MM.1S (cell line): ENCODE measurements around the gene GNAI3.

Experiments
- DNase-seq: peaks from one replicate; pipeline ENCODE4 v3.0.0-alpha.2; 2015
- H2AFZ ChIP-seq: fragments of 300-600 bp; sonication (generic); 2 replicates; pipeline ENCODE4 v1.6.0; 2016; ENCODE audit warnings: antibody characterized with exemption, low read length
- H3F3A ChIP-seq: fragments of 300-600 bp; sonication (generic); 2 replicates; pipeline ENCODE4 v1.6.1; 2016; ENCODE audit warnings: mild to moderate bottlenecking, antibody characterized with exemption, low read length, moderate library complexity, mixed read lengths; ENCODE audit not compliant: insufficient read depth
- H3K27ac ChIP-seq: fragments of 300-600 bp; sonication (generic); 2 replicates; pipeline ENCODE4 v1.5.1; 2016; ENCODE audit warnings: mild to moderate bottlenecking, low read length
- H3K27me3 ChIP-seq: fragments of 300-600 bp; sonication (generic); replicated peaks from 2 replicates; pipeline ENCODE4 v1.6.0; 2016; ENCODE audit warnings: low read length; ENCODE audit not compliant: insufficient read depth
- H3K36me3 ChIP-seq: fragments of 300-600 bp; sonication (generic); replicated peaks from 2 replicates; pipeline ENCODE4 v1.6.1; 2016; ENCODE audit warnings: mild to moderate bottlenecking, low read length, mixed read lengths; ENCODE audit not compliant: insufficient read depth
- H3K4me1 ChIP-seq: fragments of 300-600 bp; sonication (generic); 2 replicates; pipeline ENCODE4 v1.6.1; 2016; ENCODE audit warnings: low read length, mixed read lengths
- H3K4me2 ChIP-seq: fragments of 300-600 bp; sonication (generic); 2 replicates; pipeline ENCODE4 v1.6.0; 2016; ENCODE audit warnings: low read depth, low read length
- H3K4me3 ChIP-seq: fragments of 300-600 bp; sonication (generic); 2 replicates; pipeline ENCODE4 v1.5.1; 2016; ENCODE audit warnings: low read length, mixed read lengths
- H3K79me2 ChIP-seq: fragments of 300-600 bp; sonication (generic); 2 replicates; pipeline ENCODE4 v1.6.1; 2016; ENCODE audit warnings: mixed run types, low read length, mixed read lengths
- H3K9ac ChIP-seq: fragments of 300-600 bp; sonication (generic); 2 replicates; pipeline ENCODE4 v1.6.1; 2016; ENCODE audit warnings: low read length, mixed read lengths
- H3K9me2 ChIP-seq: fragments of 300-600 bp; sonication (generic); replicated peaks from 2 replicates; pipeline ENCODE4 v1.6.1; 2016; ENCODE audit warnings: mild to moderate bottlenecking, low read length, mixed read lengths; ENCODE audit not compliant: insufficient read depth
- H3K9me3 ChIP-seq: fragments of 300-600 bp; sonication (generic); replicated peaks from 2 replicates; pipeline ENCODE4 v1.6.1; 2016; ENCODE audit warnings: mild to moderate bottlenecking, low read length, mixed read lengths; ENCODE audit not compliant: insufficient read depth
- H4K20me1 ChIP-seq: fragments of 300-600 bp; sonication (generic); 2 replicates; pipeline ENCODE4 v1.6.1; 2016; ENCODE audit warnings: mild to moderate bottlenecking, low read length, moderate library complexity, mixed read lengths; ENCODE audit not compliant: insufficient read depth
- CTCF ChIP-seq: fragments of 300-600 bp; sonication (generic); IDR thresholded peaks from 2 replicates; pipeline ENCODE4 v1.5.1; 2016; ENCODE audit warnings: antibody characterized with exemption, low read length, mixed read lengths
- EZH2 ChIP-seq: fragments of 300-600 bp; sonication (generic); optimal IDR thresholded peaks from 2 replicates; pipeline ENCODE3; 2017; ENCODE audit warnings: low read depth, mild to moderate bottlenecking, antibody characterized with exemption, low read length, mixed read lengths
- EZH2phosphoT487 ChIP-seq: fragments of 300-600 bp; sonication (generic); IDR thresholded peaks from 2 replicates; pipeline ENCODE4 v1.6.1; 2018; ENCODE audit warnings: antibody characterized with exemption, low read length

Gene GNAI3

GRCh38 chr1:109631513-109632505 lies 83.4 kb downstream of the GNAI3 start:
- Histone ChIP-seq H2AFZ (no peak overlapping the region), H3K36me3 (no peaks in the 10 kb centered on the region), H3K27ac (no peak overlapping the region), H3K4me2 (no peak overlapping the region), H3K4me1 (peaks cover 20% of the 10 kb centered on the region), H3K9ac (no peak overlapping the region), H3K9me2 (no peaks in the 10 kb centered on the region), H3F3A (no peaks in the 10 kb centered on the region), H3K9me3 (no peaks in the 10 kb centered on the region), H3K4me3 (no peak overlapping the region), H3K27me3 (no peaks in the 10 kb centered on the region), H4K20me1 (no peaks in the 10 kb centered on the region), H3K79me2 (no peaks in the 10 kb centered on the region)
- no peak for DNase-seq
- TF ChIP-seq CTCF (no peak), EZH2phosphoT487 (no peak), EZH2 (no peak)

GRCh38 chr1:109632671-109633346 lies 84.4 kb downstream of the GNAI3 start:
- H3K9ac ChIP-seq = no peak overlapping the region
- no peak for TF ChIP-seq CTCF
- no peak for TF ChIP-seq EZH2phosphoT487
- TF ChIP-seq EZH2 = no peak
- H3K4me1 ChIP-seq = peaks cover 20% of the 10 kb centered on the region
- no peaks in the 10 kb centered on the region for H3K9me3 ChIP-seq
- no peak overlapping the region for H3K4me3 ChIP-seq
- no peak overlapping the region for H2AFZ ChIP-seq
- no peaks in the 10 kb centered on the region for H3K36me3 ChIP-seq
- no peak overlapping the region for H3K27ac ChIP-seq
- no peaks in the 10 kb centered on the region for H3K9me2 ChIP-seq
- no peak for DNase-seq
- H3K79me2 ChIP-seq = no peaks in the 10 kb centered on the region
- H3K27me3 ChIP-seq = no peaks in the 10 kb centered on the region
- H3F3A ChIP-seq = no peaks in the 10 kb centered on the region
- no peak overlapping the region for H3K4me2 ChIP-seq
- no peaks in the 10 kb centered on the region for H4K20me1 ChIP-seq

GRCh38 chr1:109634292-109634691 lies 85.9 kb downstream of the GNAI3 start:
- Histone ChIP-seq H3K27ac (peak overlapping the region; percentile 74; the same call in 1 of the 2 replicates), H3K9me2 (no peaks in the 10 kb centered on the region), H4K20me1 (no peaks in the 10 kb centered on the region), H3K79me2 (no peaks in the 10 kb centered on the region), H3K36me3 (no peaks in the 10 kb centered on the region), H2AFZ (no peak overlapping the region), H3K27me3 (no peaks in the 10 kb centered on the region), H3F3A (no peaks in the 10 kb centered on the region), H3K9me3 (no peaks in the 10 kb centered on the region), H3K4me3 (no peak overlapping the region), H3K9ac (no peak overlapping the region), H3K4me1 (peaks cover 20% of the 10 kb centered on the region), H3K4me2 (peak overlapping the region; percentile 85; the same call in 1 of the 2 replicates)
- no peak for TF ChIP-seq CTCF
- TF ChIP-seq EZH2phosphoT487 = no peak
- TF ChIP-seq EZH2 = no peak
- no peak for DNase-seq
